Karpas-422 (cell line): ENCODE measurements around the gene NUTM2B. TPM values are rescaled to one million over a fixed set of nuclear protein-coding genes. Genes with fewer than 3 reads are reported as not detected.

Experiments
- total RNA-seq: library from RNA; depleted of rRNA; stranded (reverse); fragments of >200 nt; shearing (Covaris generic); gene quantifications from 2 replicates; pipeline ENCODE4 v1.2.3, GENCODE V29; 2014; ENCODE audit warnings: low replicate concordance; rRNA removed

Gene NUTM2B
- total RNA-seq, 1 experiment from 2014 or later, result 0.34 TPM

Other genes with a start within 250 kb of the NUTM2B start
- gene EIF5AL1, start 190.7 kb upstream of the NUTM2B start, total RNA-seq, result 0.11 TPM in 1 of 2 replicates, not detected in the other
- gene SFTPA2, start 142.8 kb upstream of the NUTM2B start, total RNA-seq, result not detected in 2 replicates
- gene SFTPA1, start 92.3 kb upstream of the NUTM2B start, total RNA-seq, result not detected in 2 replicates
- gene NUTM2E, start 123.5 kb downstream of the NUTM2B start, total RNA-seq, result 0.19 and 0.43 TPM in 2 replicates
- not detected in 2 replicates for gene SFTPD, start 245.9 kb downstream of the NUTM2B start, total RNA-seq